NB4 (cell line): ENCODE results near the gene SEPTIN8.

Experiments
- DNase-seq: peaks from one replicate; pipeline ENCODE4 v3.0.0; 2010; ENCODE audit warnings: low read depth
- H3K4me3 ChIP-seq: one replicate; pipeline ENCODE4 v1.5.1; 2011; ENCODE audit warnings: mild to moderate bottlenecking, low read depth, low read length, moderate library complexity
- CTCF ChIP-seq: IDR thresholded peaks from one replicate; pipeline ENCODE4 v1.5.1; 2012; ENCODE audit warnings: low read depth, low read length
- MAX ChIP-seq: IDR thresholded peaks from 2 replicates; pipeline ENCODE4 v1.6.1; 2011; ENCODE audit warnings: low read depth, low read length
- MYC ChIP-seq: IDR thresholded peaks from 2 replicates; pipeline ENCODE4 v1.6.1; 2011; ENCODE audit warnings: low read depth, low read length
- POLR2A ChIP-seq: IDR thresholded peaks from 2 replicates; pipeline ENCODE4 v1.6.1; 2011; ENCODE audit warnings: mild to moderate bottlenecking; ENCODE audit not compliant: insufficient read length; ENCODE audit errors: extremely low read depth

Gene SEPTIN8

GRCh38 chr5:132756542-132756941 is 20.5 kb downstream of the SEPTIN8 start:
- TF ChIP-seq MAX, result no peak
- TF ChIP-seq POLR2A, result no peak
- TF ChIP-seq MYC, result no peak
- TF ChIP-seq CTCF, result no peak
- DNase-seq, result no peak
- H3K4me3 ChIP-seq, result no peak overlapping the region

- peak; percentile 38 for DNase-seq
- TF ChIP-seq CTCF (peak; percentile 3), MAX (no peak), POLR2A (no peak)
- H3K4me3 ChIP-seq, result no peak overlapping the region
Measured at GRCh38 chr5:132754947-132755346, 22.1 kb downstream of the SEPTIN8 start.

GRCh38 chr5:132754111-132754510 is 22.9 kb downstream of the SEPTIN8 start:
- no peak for DNase-seq
- no peak for TF ChIP-seq MYC
- TF ChIP-seq CTCF, result no peak
- TF ChIP-seq POLR2A, result no peak
- no peak for TF ChIP-seq MAX
- no peak overlapping the region for H3K4me3 ChIP-seq

- no peak overlapping the region for H3K4me3 ChIP-seq
- TF ChIP-seq POLR2A, result no peak
- TF ChIP-seq CTCF, result peak; percentile 9
- peak; percentile 20 for DNase-seq
Measured at GRCh38 chr5:132753135-132753987, 23.7 kb downstream of the SEPTIN8 start.

GRCh38 chr5:132752581-132753125 is 24.4 kb downstream of the SEPTIN8 start:
- H3K4me3 ChIP-seq, result no peak overlapping the region
- no peak for DNase-seq
- TF ChIP-seq CTCF (no peak), POLR2A (no peak), MYC (no peak), MAX (no peak)
